ENCODE measurements around the gene PSAP. TPM values are rescaled to one million over a fixed set of nuclear protein-coding genes. Genes with fewer than 3 reads are reported as not detected.

PSAP gene
- total RNA-seq, 1 donor from 2014 or later, result 487 TPM

- Mint-ChIP-seq H3K9me3 (no peaks in the 10 kb centered on the region), H3K27ac (peak overlapping the region; percentile 79), H3K4me1 (ENCODE audit: unreplicated experiment) (peaks cover 23% of the 10 kb centered on the region), H3K4me3 (peak overlapping the region; percentile 35), H3K36me3 (peaks cover 5% of the 10 kb centered on the region), H3K27me3 (peaks cover 12% of the 10 kb centered on the region)
- no peak for TF ChIP-seq CTCF (conservative IDR thresholded peaks at IDR 0.05)
- no peak for DNase-seq (ENCODE audit: extremely low spot score, unreplicated experiment)
Observed at GRCh38 chr10:71770255-71770654, 80.8 kb downstream of the PSAP start.

- Mint-ChIP-seq H3K4me1 (ENCODE audit: unreplicated experiment) (peaks cover 23% of the 10 kb centered on the region), H3K36me3 (peaks cover 5% of the 10 kb centered on the region), H3K27ac (peak overlapping the region; percentile 79), H3K27me3 (peaks cover 8% of the 10 kb centered on the region), H3K4me3 (peak overlapping the region; percentile 17), H3K9me3 (no peaks in the 10 kb centered on the region)
- TF ChIP-seq CTCF (conservative IDR thresholded peaks at IDR 0.05), result no peak
- DNase-seq (ENCODE audit: extremely low spot score, unreplicated experiment), result no peak
Observed at GRCh38 chr10:71769279-71769823, 81.7 kb downstream of the PSAP start.

GRCh38 chr10:71767420-71768035, 83.5 kb downstream of the PSAP start:
- Mint-ChIP-seq H3K4me1 (ENCODE audit: unreplicated experiment) (peaks cover 19% of the 10 kb centered on the region), H3K9me3 (no peaks in the 10 kb centered on the region), H3K27me3 (no peaks in the 10 kb centered on the region), H3K36me3 (peaks cover 5% of the 10 kb centered on the region), H3K4me3 (peak overlapping the region; percentile 71), H3K27ac (peak overlapping the region; percentile 93)
- DNase-seq (ENCODE audit: extremely low spot score, unreplicated experiment), result no peak
- TF ChIP-seq CTCF (conservative IDR thresholded peaks at IDR 0.05), result no peak

GRCh38 chr10:71766717-71767419, 84.2 kb downstream of the PSAP start:
- H3K27ac Mint-ChIP-seq, result peak overlapping the region; percentile 93
- no peaks in the 10 kb centered on the region for H3K27me3 Mint-ChIP-seq
- H3K9me3 Mint-ChIP-seq, result no peaks in the 10 kb centered on the region
- DNase-seq (ENCODE audit: extremely low spot score, unreplicated experiment), result no peak
- peaks cover 19% of the 10 kb centered on the region for H3K4me1 Mint-ChIP-seq (ENCODE audit: unreplicated experiment)
- peak overlapping the region; percentile 71 for H3K4me3 Mint-ChIP-seq
- H3K36me3 Mint-ChIP-seq, result peaks cover 5% of the 10 kb centered on the region
- no peak for TF ChIP-seq CTCF (conservative IDR thresholded peaks at IDR 0.05)

Small RNA genes lying within 50 kb of the gene (microRNA-seq; reads per million reads assigned to microRNA genes)
- not detected for gene MIR7152

Other genes with a start within 250 kb of the PSAP start
- gene C10orf105, start 131.5 kb downstream of the PSAP start, total RNA-seq (ENCODE audit: low replicate concordance), result 0.31 TPM in 1 of 2 replicates, not detected in the other
- gene VSIR, start 77.7 kb downstream of the PSAP start, total RNA-seq (ENCODE audit: low replicate concordance), result 47.0 and 82.1 TPM in 2 replicates
- gene CHST3, start 113.1 kb upstream of the PSAP start, total RNA-seq (ENCODE audit: low replicate concordance), result 11.8 and 21.7 TPM in 2 replicates
- gene SPOCK2, start 237.3 kb upstream of the PSAP start, total RNA-seq (ENCODE audit: low replicate concordance), result 13.8 TPM in 2 replicates